Right lobe of liver (tissue), 4 donors: ENCODE measurements around the gene KISS1R.

Experiments used
- CTCF ChIP-seq, 4 donors: fragments of 200-600 bp in 3 of 4; fragments of 450-650 bp in 1 of 4; IDR thresholded peaks; one replicate each; pipeline versions ENCODE4 v1.5.1 to v1.8.0; 2016 to 2022; ENCODE audit warnings: antibody characterized with exemption in 4 of 4, mild to moderate bottlenecking in 2 of 4
- POLR2A ChIP-seq: fragments of 450-650 bp; IDR thresholded peaks from one replicate; pipeline ENCODE4 v1.6.1; 2017; ENCODE audit warnings: antibody characterized with exemption, mild to moderate bottlenecking
- donor health status: DM: no; HTN: no; CAD: no.
- donor health status: DM: no; HTN: no; CAD: no.
- donor health status: DM: no; HTN: yes; CAD: no.

- TF ChIP-seq CTCF (IDR thresholded peaks at IDR 0.05), result no peak
- no peak for TF ChIP-seq POLR2A
These were observed 19.0 kb downstream of the KISS1R start for GRCh38 chr19:936175-936546.
